Ectodermal cell (in vitro differentiated cells): Measurements from ENCODE around the gene ASXL2.

ENCODE experiments used
- H3K27ac ChIP-seq: 2 replicates; pipeline ENCODE4 v1.7.0; 2013; ENCODE audit warnings: mild to moderate bottlenecking, low read depth, low read length; ENCODE audit not compliant: insufficient read depth, poor library complexity, severe bottlenecking
- H3K27me3 ChIP-seq: 2 replicates; pipeline ENCODE4 v1.7.0; 2013; ENCODE audit warnings: mild to moderate bottlenecking, low read length; ENCODE audit not compliant: insufficient read depth, control insufficient read depth, poor library complexity, severe bottlenecking
- H3K36me3 ChIP-seq: one replicate; pipeline ENCODE4 v1.7.0; 2013; ENCODE audit warnings: low read length; ENCODE audit not compliant: control insufficient read depth, insufficient read depth
- H3K4me1 ChIP-seq: one replicate; pipeline ENCODE4 v1.7.0; 2013; ENCODE audit warnings: low read length; ENCODE audit not compliant: control insufficient read depth, insufficient read depth
- H3K4me3 ChIP-seq: 2 replicates; pipeline ENCODE4 v1.7.0; 2013; ENCODE audit warnings: low read depth, low read length, control low read depth; ENCODE audit not compliant: insufficient read depth
- H3K9me3 ChIP-seq: 2 replicates; pipeline ENCODE4 v1.7.0; 2013; ENCODE audit warnings: mild to moderate bottlenecking, low read length, moderate library complexity; ENCODE audit not compliant: control insufficient read depth
- WGBS, 2 experiments: methylation state at CpG; one replicate each; pipeline ENCODE4 v1.1.7; 2013; ENCODE audit warnings: missing lambda C conversion rate in 2 of 2; 5-methylcytosine and 5-hydroxymethylcytosine counted together

ASXL2 gene

GRCh38 chr2:25700221-25700660 lies 178.0 kb downstream of the ASXL2 start:
- 48 to 61% methylated on average over 5 to 6 of the region's 6 CpGs for WGBS, 2 experiments
- H3K4me1 ChIP-seq = peaks cover 23% of the 10 kb centered on the region
- H3K27ac ChIP-seq = no peak overlapping the region
- H3K4me3 ChIP-seq = no peak overlapping the region
- H3K36me3 ChIP-seq = no peaks in the 10 kb centered on the region
- H3K9me3 ChIP-seq = no peaks in the 10 kb centered on the region
- H3K27me3 ChIP-seq = peaks cover 3% of the 10 kb centered on the region

- no peaks in the 10 kb centered on the region for H3K9me3 ChIP-seq
- H3K27ac ChIP-seq = no peak overlapping the region
- H3K36me3 ChIP-seq = no peaks in the 10 kb centered on the region
- WGBS, 2 experiments = 87 to 88% methylated on average over 7 of the region's 7 CpGs
- peaks cover 3% of the 10 kb centered on the region for H3K27me3 ChIP-seq
- no peak overlapping the region for H3K4me3 ChIP-seq
- peaks cover 23% of the 10 kb centered on the region for H3K4me1 ChIP-seq
These were observed 179.1 kb downstream of the ASXL2 start for GRCh38 chr2:25699216-25699615.

- H3K4me3 ChIP-seq = no peak overlapping the region
- H3K4me1 ChIP-seq = peaks cover 23% of the 10 kb centered on the region
- H3K27ac ChIP-seq = no peak overlapping the region
- H3K27me3 ChIP-seq = peaks cover 3% of the 10 kb centered on the region
- no peaks in the 10 kb centered on the region for H3K36me3 ChIP-seq
- H3K9me3 ChIP-seq = no peaks in the 10 kb centered on the region
These were observed 179.5 kb downstream of the ASXL2 start for GRCh38 chr2:25698752-25699151.

- H3K4me3 ChIP-seq = no peak overlapping the region
- H3K9me3 ChIP-seq = no peaks in the 10 kb centered on the region
- H3K27ac ChIP-seq = no peak overlapping the region
- WGBS, 2 experiments = 34 to 39% methylated on average over 17 of the region's 17 CpGs
- H3K36me3 ChIP-seq = no peaks in the 10 kb centered on the region
- H3K27me3 ChIP-seq = peaks cover 3% of the 10 kb centered on the region
- H3K4me1 ChIP-seq = peaks cover 23% of the 10 kb centered on the region
These were observed 180.5 kb downstream of the ASXL2 start for GRCh38 chr2:25697559-25698341.

- no peaks in the 10 kb centered on the region for H3K36me3 ChIP-seq
- no peaks in the 10 kb centered on the region for H3K9me3 ChIP-seq
- peaks cover 8% of the 10 kb centered on the region for H3K4me1 ChIP-seq
- 93 to 98% methylated on average over 6 of the region's 6 CpGs for WGBS, 2 experiments
- H3K4me3 ChIP-seq = no peak overlapping the region
- H3K27ac ChIP-seq = no peak overlapping the region
- H3K27me3 ChIP-seq = no peaks in the 10 kb centered on the region
These were observed 185.4 kb downstream of the ASXL2 start for GRCh38 chr2:25692737-25693445.

- peaks cover under 1% of the 10 kb centered on the region for H3K4me1 ChIP-seq
- H3K4me3 ChIP-seq = no peak overlapping the region
- no peaks in the 10 kb centered on the region for H3K36me3 ChIP-seq
- no peak overlapping the region for H3K27ac ChIP-seq
- H3K27me3 ChIP-seq = no peaks in the 10 kb centered on the region
- WGBS, 2 experiments = 72 to 81% methylated on average over 4 of the region's 4 CpGs
- no peaks in the 10 kb centered on the region for H3K9me3 ChIP-seq
These were observed 186.1 kb downstream of the ASXL2 start for GRCh38 chr2:25692143-25692542.

- H3K27ac ChIP-seq = no peak overlapping the region
These were observed 188.2 kb downstream of the ASXL2 start for GRCh38 chr2:25690058-25690457.

GRCh38 chr2:25688236-25688635 lies 190.1 kb downstream of the ASXL2 start:
- 88 to 89% methylated on average over 6 of the region's 6 CpGs for WGBS, 2 experiments
- Histone ChIP-seq H3K36me3 (no peaks in the 10 kb centered on the region), H3K27ac (no peak overlapping the region), H3K27me3 (no peaks in the 10 kb centered on the region), H3K9me3 (no peaks in the 10 kb centered on the region), H3K4me3 (no peak overlapping the region), H3K4me1 (no peaks in the 10 kb centered on the region)

More at GRCh38 chr2:25690058-25690457, 188.2 kb downstream of the ASXL2 start:
- Histone ChIP-seq H3K36me3 (no peaks in the 10 kb centered on the region), H3K4me3 (no peak overlapping the region), H3K4me1 (no peaks in the 10 kb centered on the region), H3K9me3 (no peaks in the 10 kb centered on the region), H3K27me3 (no peaks in the 10 kb centered on the region)
- WGBS, 2 experiments = 74 to 80% methylated on average over 1 of the region's 1 CpG

GRCh38 chr2:25685741-25686140 lies 192.5 kb downstream of the ASXL2 start:
- WGBS, 2 experiments = 91 to 94% methylated on average over 2 of the region's 2 CpGs
- Histone ChIP-seq H3K4me1 (no peaks in the 10 kb centered on the region), H3K27ac (no peak overlapping the region), H3K4me3 (no peak overlapping the region), H3K9me3 (no peaks in the 10 kb centered on the region), H3K36me3 (no peaks in the 10 kb centered on the region), H3K27me3 (no peaks in the 10 kb centered on the region)

GRCh38 chr2:25684577-25685473 lies 193.5 kb downstream of the ASXL2 start:
- H3K36me3 ChIP-seq = no peaks in the 10 kb centered on the region
- H3K27me3 ChIP-seq = no peaks in the 10 kb centered on the region
- H3K9me3 ChIP-seq = no peaks in the 10 kb centered on the region
- 93 to 94% methylated on average over 18 of the region's 20 CpGs for WGBS, 2 experiments
- H3K27ac ChIP-seq = no peak overlapping the region
- no peaks in the 10 kb centered on the region for H3K4me1 ChIP-seq
- H3K4me3 ChIP-seq = no peak overlapping the region
